ENCODE data around the gene FXYD6. TPM values are rescaled to one million over a fixed set of nuclear protein-coding genes. Genes with fewer than 3 reads are reported as not detected.
A peak's percentile ranks its signal among the peaks of the same experiment; 100 is the strongest.

The FXYD6 gene
- total RNA-seq, 4 donors from 2014 or later: 7.0 to 27.0 (median 20.1) TPM

DNA sequence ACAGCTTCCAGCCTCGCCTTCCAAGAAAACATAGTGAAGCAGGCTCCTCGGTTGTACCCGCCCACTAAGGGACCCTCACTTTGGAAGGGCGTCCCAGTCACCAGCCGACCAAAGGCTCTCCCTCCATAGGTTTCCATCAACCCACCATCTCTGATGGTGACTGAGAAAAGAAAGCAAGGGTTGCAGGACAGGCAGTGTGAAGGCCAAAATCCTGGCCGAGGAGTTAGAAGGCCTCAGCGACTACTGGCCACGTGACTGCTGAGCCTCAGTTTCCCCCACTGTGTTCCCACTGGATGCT, 2.7 kb downstream of the FXYD6 start:
- H3K4me3 ChIP-seq (ENCODE audit: low read depth, poor library complexity, severe bottlenecking): no peak overlapping the region
- intact Hi-C loops (cut with DNase I; ENCODE audit: low total_unique reads): no loop called here
- TF ChIP-seq POLR2A (IDR thresholded peaks at IDR 0.05): no peak
- TF ChIP-seq, protein P1, sequence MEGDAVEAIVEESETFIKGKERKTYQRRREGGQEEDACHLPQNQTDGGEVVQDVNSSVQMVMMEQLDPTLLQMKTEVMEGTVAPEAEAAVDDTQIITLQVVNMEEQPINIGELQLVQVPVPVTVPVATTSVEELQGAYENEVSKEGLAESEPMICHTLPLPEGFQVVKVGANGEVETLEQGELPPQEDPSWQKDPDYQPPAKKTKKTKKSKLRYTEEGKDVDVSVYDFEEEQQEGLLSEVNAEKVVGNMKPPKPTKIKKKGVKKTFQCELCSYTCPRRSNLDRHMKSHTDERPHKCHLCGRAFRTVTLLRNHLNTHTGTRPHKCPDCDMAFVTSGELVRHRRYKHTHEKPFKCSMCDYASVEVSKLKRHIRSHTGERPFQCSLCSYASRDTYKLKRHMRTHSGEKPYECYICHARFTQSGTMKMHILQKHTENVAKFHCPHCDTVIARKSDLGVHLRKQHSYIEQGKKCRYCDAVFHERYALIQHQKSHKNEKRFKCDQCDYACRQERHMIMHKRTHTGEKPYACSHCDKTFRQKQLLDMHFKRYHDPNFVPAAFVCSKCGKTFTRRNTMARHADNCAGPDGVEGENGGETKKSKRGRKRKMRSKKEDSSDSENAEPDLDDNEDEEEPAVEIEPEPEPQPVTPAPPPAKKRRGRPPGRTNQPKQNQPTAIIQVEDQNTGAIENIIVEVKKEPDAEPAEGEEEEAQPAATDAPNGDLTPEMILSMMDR (IDR thresholded peaks at IDR 0.05): no peak
- WGBS, 2 donors: 77 to 88% methylated on average over 8 of the region's 8 CpGs
- peak in 1 of 2 donors; percentile 58 for DNase-seq (ENCODE audit: low spot score in 2 of 2)

DNA sequence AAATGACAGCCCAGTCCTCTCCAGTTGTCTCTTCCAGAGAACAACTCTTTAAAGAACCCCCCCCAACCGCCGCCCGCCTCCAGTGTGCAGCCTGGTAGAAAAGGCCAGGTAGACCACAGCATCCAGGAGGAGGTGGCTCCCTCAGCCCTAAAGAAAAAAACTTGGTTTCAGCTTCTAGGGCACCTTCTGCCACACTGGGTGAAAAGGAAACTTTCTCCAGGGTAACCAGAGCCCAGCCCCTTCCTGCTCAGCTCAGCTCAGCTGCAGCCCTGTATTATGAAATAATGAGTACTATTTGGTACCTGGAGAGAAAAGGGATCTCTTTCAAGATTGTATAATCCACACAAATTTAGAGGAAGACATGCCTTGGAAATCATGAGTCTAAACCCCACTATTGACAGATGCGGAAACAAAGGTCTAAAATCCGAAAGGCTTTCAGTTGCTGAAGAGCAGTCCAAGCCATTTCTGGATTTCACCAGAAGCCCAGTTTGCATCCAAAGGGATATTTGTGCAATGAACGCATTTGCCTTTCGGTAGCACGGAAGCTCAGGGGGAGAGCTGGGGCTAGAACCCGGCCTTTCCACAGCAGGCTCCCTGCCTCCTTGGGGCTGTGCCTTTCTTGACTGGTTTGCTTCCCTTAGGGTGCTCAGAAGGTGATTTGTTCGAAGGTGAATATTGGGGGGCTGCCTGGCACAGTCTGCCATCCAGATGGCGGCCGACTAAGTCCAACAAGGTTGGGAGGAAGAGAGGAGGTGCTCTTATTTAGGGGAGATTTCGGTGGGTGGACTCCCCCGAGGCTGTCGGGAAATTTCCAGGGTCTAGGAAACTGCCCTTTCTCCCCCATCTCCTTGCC, 3.3 kb downstream of the FXYD6 start:
- peak in 1 of 2 donors; percentile 63 for DNase-seq (ENCODE audit: low spot score in 2 of 2)
- intact Hi-C loops (cut with DNase I; ENCODE audit: low total_unique reads): no loop called here
- no peak overlapping the region for H3K4me3 ChIP-seq (ENCODE audit: low read depth, poor library complexity, severe bottlenecking)
- no peak for TF ChIP-seq POLR2A (IDR thresholded peaks at IDR 0.05)
- TF ChIP-seq, protein P1 (IDR thresholded peaks at IDR 0.05): no peak
- 90 to 96% methylated on average over 15 of the region's 15 CpGs for WGBS, 2 donors

DNA sequence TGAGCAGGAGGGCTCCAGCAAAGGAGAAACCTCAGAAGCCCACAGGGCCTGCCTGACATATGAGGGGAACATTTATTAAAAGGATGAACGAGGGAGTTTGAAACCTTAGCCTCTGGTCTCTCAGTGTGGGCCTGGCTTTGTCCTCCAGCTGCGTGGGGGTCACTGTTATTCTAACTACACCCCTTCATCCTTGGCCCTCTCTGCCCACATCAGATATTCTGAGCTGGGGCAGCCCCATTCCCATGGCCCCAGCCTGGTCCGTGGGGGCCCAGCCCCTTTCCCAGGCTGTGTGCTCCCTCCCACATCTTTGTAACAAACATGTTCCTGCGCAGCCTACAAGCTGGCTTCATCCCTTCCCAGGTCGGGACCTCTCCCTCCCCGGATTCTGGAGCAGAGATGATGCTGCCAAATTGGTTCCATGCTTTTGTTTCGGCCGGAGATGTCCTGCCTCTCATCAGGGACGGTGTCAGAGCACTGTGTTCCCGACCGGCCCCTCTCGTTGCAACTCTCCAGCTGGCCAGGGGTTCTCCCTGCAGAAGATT, 4.0 kb downstream of the FXYD6 start:
- DNase-seq (ENCODE audit: low spot score in 2 of 2): peak in 1 of 2 donors; percentile 82
- no peak overlapping the region for H3K4me3 ChIP-seq (ENCODE audit: low read depth, poor library complexity, severe bottlenecking)
- 66 to 72% methylated on average over 12 of the region's 12 CpGs for WGBS, 2 donors
- TF ChIP-seq, protein P1 (IDR thresholded peaks at IDR 0.05): no peak
- no peak for TF ChIP-seq POLR2A (IDR thresholded peaks at IDR 0.05)
- intact Hi-C loops (cut with DNase I; ENCODE audit: low total_unique reads): no loop called here

DNA sequence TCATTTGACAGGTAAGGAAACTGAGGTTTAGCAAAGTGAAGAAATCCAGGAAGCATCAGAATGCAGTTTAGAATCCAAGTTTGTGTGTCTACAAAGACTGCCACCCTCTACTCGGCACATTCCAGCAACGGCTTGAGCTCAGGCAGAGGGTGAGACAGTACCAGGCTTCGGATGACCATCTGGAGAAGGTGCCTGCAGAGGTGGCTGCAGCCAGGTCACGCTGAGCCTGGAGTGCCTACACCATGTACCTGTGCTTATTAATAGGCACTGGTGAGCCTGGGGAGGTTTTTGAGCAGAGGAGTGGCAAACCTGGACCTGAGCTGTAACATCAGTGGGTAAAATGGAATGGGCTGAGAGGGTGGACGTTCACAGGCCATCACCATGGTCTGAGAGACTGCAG, 4.7 kb downstream of the FXYD6 start:
- WGBS, 2 donors: 83 to 90% methylated on average over 4 to 5 of the region's 5 CpGs
- intact Hi-C loops (cut with DNase I; ENCODE audit: low total_unique reads): no loop called here

DNA sequence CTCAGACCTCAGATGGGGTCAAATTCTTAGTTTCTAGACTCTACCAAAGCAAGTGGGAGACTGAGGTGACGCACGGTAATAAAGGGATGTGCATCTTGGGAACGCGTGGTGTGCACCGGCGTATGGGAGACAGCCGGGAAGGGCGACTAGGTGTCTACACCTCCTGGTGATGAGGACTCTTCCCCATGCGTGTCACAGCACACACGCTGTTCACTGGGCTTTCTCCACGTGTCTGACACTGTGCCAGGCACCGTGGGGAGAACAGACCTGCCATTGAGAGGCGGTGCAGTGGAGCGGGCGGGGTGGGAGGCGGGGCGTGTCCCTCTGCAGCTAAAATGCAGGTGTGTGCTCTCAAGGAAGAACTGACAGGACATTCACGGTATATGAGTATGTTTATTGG, 5.3 kb downstream of the FXYD6 start:
- no peak overlapping the region for H3K4me3 ChIP-seq (ENCODE audit: low read depth, poor library complexity, severe bottlenecking)
- DNase-seq (ENCODE audit: low spot score in 2 of 2): peak in 1 of 2 donors; percentile 42
- TF ChIP-seq POLR2A (IDR thresholded peaks at IDR 0.05): no peak
- TF ChIP-seq, protein P1 (IDR thresholded peaks at IDR 0.05): no peak
- WGBS, 2 donors: 71 to 76% methylated on average over 18 of the region's 18 CpGs
- intact Hi-C loops (cut with DNase I; ENCODE audit: low total_unique reads): no loop called here

More for the DNA sequence above, 4.7 kb downstream of the FXYD6 start:
- no peak for TF ChIP-seq POLR2A (IDR thresholded peaks at IDR 0.05)
- TF ChIP-seq, protein P1 (IDR thresholded peaks at IDR 0.05): no peak
- DNase-seq (ENCODE audit: low spot score in 2 of 2): peak in 1 of 2 donors; percentile 59
- H3K4me3 ChIP-seq (ENCODE audit: low read depth, poor library complexity, severe bottlenecking): no peak overlapping the region
